ENCODE data around the gene HDAC2. TPM values are rescaled to one million over a fixed set of nuclear protein-coding genes. Genes with fewer than 3 reads are reported as not detected.

Gene HDAC2
- polyA plus RNA-seq, 1 donor (not counting 4 experiments of a cell fraction or from before 2014, with no cell fraction given): 222 TPM

- H3K9me1 ChIP-seq (ENCODE audit: control insufficient read depth, extremely low read depth, insufficient read depth, low read length): no peaks in the 10 kb centered on the region
- H3K36me3 ChIP-seq (ENCODE audit: control insufficient read depth in 2 of 2, extremely low read depth in 1 of 2, insufficient read depth in 2 of 2, low read length in 2 of 2): no peaks in the 10 kb centered on the region
- H3K4me2 ChIP-seq (ENCODE audit: control insufficient read depth, extremely low read depth, insufficient read depth, low read depth, low read length): no peak overlapping the region
- dilution Hi-C loops (cut with MboI; ENCODE audit: extremely low pct_ligation_motif_present, low sequenced_read_pairs): loop anchor here (25.0 kb wide), 1 partner anchor 1107 kb away; no protein-coding TSS in a partner anchor
- H2AFZ ChIP-seq (ENCODE audit: control insufficient read depth, low read length): no peak overlapping the region
- no peak overlapping the region for H3K4me3 ChIP-seq (ENCODE audit: control insufficient read depth in 2 of 3, extremely low read depth in 1 of 3, insufficient read depth in 2 of 3, low read depth in 1 of 3, low read length in 3 of 3)
- no peaks in the 10 kb centered on the region for H3K79me2 ChIP-seq (ENCODE audit: control insufficient read depth, insufficient read depth, low read length)
- H3K9me3 ChIP-seq (ENCODE audit: control insufficient read depth, low read depth, low read length): no peaks in the 10 kb centered on the region
- TF ChIP-seq EZH2 (IDR thresholded peaks at IDR 0.05; ENCODE audit: low read length): no peak
- no peak for TF ChIP-seq CTCF (optimal IDR thresholded peaks at IDR 0.05 in 1 of 3, IDR thresholded peaks at IDR 0.05 in 1 of 3, conservative IDR thresholded peaks at IDR 0.05 in 1 of 3; ENCODE audit: extremely low read depth in 1 of 3, insufficient read depth in 2 of 3, low read length in 3 of 3)
- no peaks in the 10 kb centered on the region for H4K20me1 ChIP-seq (ENCODE audit: control insufficient read depth, extremely low read depth, insufficient read depth, low read length)
- no peak overlapping the region for H3K27ac ChIP-seq (ENCODE audit: control insufficient read depth, insufficient read depth, low read length)
- no peaks in the 10 kb centered on the region for H3K27me3 ChIP-seq (ENCODE audit: control insufficient read depth, extremely low read depth, insufficient read depth, low read length)
- H3K4me1 ChIP-seq (ENCODE audit: control insufficient read depth, extremely low read depth, insufficient read depth, low read length): no peaks in the 10 kb centered on the region
- DNase-seq (ENCODE audit: low read depth, low spot score): no peak
- no peak for FAIRE-seq
- no peak overlapping the region for H3K9ac ChIP-seq (ENCODE audit: control insufficient read depth, extremely low read depth, insufficient read depth, low read length)
These were observed 77.1 kb downstream of the HDAC2 start for GRCh38 chr6:113893866-113894265.

- FAIRE-seq (no peak), DNase-seq (ENCODE audit: low read depth, low spot score) (no peak)
- dilution Hi-C loops (cut with MboI; ENCODE audit: extremely low pct_ligation_motif_present, low sequenced_read_pairs): loop anchor here (25.0 kb wide), 1 partner anchor 1106 kb away; no protein-coding TSS in a partner anchor
- Histone ChIP-seq H3K79me2 (ENCODE audit: control insufficient read depth, insufficient read depth, low read length) (no peaks in the 10 kb centered on the region), H3K9ac (ENCODE audit: control insufficient read depth, extremely low read depth, insufficient read depth, low read length) (no peak overlapping the region), H4K20me1 (ENCODE audit: control insufficient read depth, extremely low read depth, insufficient read depth, low read length) (no peaks in the 10 kb centered on the region), H3K4me3 (ENCODE audit: control insufficient read depth in 2 of 3, extremely low read depth in 1 of 3, insufficient read depth in 2 of 3, low read depth in 1 of 3, low read length in 3 of 3) (no peak overlapping the region), H2AFZ (ENCODE audit: control insufficient read depth, low read length) (no peak overlapping the region), H3K27me3 (ENCODE audit: control insufficient read depth, extremely low read depth, insufficient read depth, low read length) (no peaks in the 10 kb centered on the region), H3K9me1 (ENCODE audit: control insufficient read depth, extremely low read depth, insufficient read depth, low read length) (no peaks in the 10 kb centered on the region), H3K4me2 (ENCODE audit: control insufficient read depth, extremely low read depth, insufficient read depth, low read depth, low read length) (no peak overlapping the region), H3K4me1 (ENCODE audit: control insufficient read depth, extremely low read depth, insufficient read depth, low read length) (no peaks in the 10 kb centered on the region), H3K36me3 (ENCODE audit: control insufficient read depth in 2 of 2, extremely low read depth in 1 of 2, insufficient read depth in 2 of 2, low read length in 2 of 2) (no peaks in the 10 kb centered on the region), H3K27ac (ENCODE audit: control insufficient read depth, insufficient read depth, low read length) (no peak overlapping the region), H3K9me3 (ENCODE audit: control insufficient read depth, low read depth, low read length) (no peaks in the 10 kb centered on the region)
- TF ChIP-seq EZH2 (IDR thresholded peaks at IDR 0.05; ENCODE audit: low read length): no peak
- no peak for TF ChIP-seq CTCF (optimal IDR thresholded peaks at IDR 0.05 in 1 of 3, IDR thresholded peaks at IDR 0.05 in 1 of 3, conservative IDR thresholded peaks at IDR 0.05 in 1 of 3; ENCODE audit: extremely low read depth in 1 of 3, insufficient read depth in 2 of 3, low read length in 3 of 3)
These were observed 77.5 kb downstream of the HDAC2 start for GRCh38 chr6:113893451-113893850.
